Thymus (tissue), 11 donors: ENCODE data around the gene CCNI. TPM values are rescaled to one million over a fixed set of nuclear protein-coding genes. Genes with fewer than 3 reads are reported as not detected.
"Not testable (repeated sequence)": the region's sequence is repeated elsewhere in the genome, so short reads cannot be mapped to it uniquely, and the experiment has no call there.

Experiments used
- DNase-seq, 9 donors: peaks; one replicate each; pipeline ENCODE4 v3.0.0-alpha.2; 2013; ENCODE audit warnings: low spot score in 9 of 9, low read depth in 6 of 9, missing footprints in 1 of 9
- H3K27ac ChIP-seq, 2 donors: one replicate each; pipeline ENCODE4 v1.5.1; 2013; ENCODE audit warnings: control low read depth in 1 of 2, low read depth in 1 of 2, low read length in 1 of 2, mild to moderate bottlenecking in 1 of 2, moderate library complexity in 1 of 2
- H3K27me3 ChIP-seq, 2 donors: one replicate each; pipeline ENCODE4 v1.5.1; 2013; ENCODE audit warnings: low read length in 1 of 2; ENCODE audit not compliant: control insufficient read depth in 2 of 2, insufficient read depth in 1 of 2
- H3K36me3 ChIP-seq, 2 donors: one replicate each; pipeline ENCODE4 v1.5.1; 2013; ENCODE audit warnings: low read length in 1 of 2, mild to moderate bottlenecking in 1 of 2, moderate library complexity in 1 of 2; ENCODE audit not compliant: control insufficient read depth in 2 of 2, insufficient read depth in 2 of 2
- H3K4me1 ChIP-seq, 2 donors: one replicate each; pipeline ENCODE4 v1.5.1; 2013; ENCODE audit warnings: low read length in 2 of 2; ENCODE audit not compliant: control insufficient read depth in 2 of 2, insufficient read depth in 2 of 2
- H3K4me3 ChIP-seq, 2 donors: one replicate each; pipeline ENCODE4 v1.5.1; 2013; ENCODE audit warnings: low read length in 2 of 2, control low read depth in 1 of 2, mild to moderate bottlenecking in 1 of 2
- H3K9me3 ChIP-seq, 2 donors: one replicate each; pipeline ENCODE4 v1.5.1; 2013; ENCODE audit warnings: low read length in 1 of 2, mild to moderate bottlenecking in 1 of 2; ENCODE audit not compliant: control insufficient read depth in 2 of 2, insufficient read depth in 1 of 2
- WGBS: extraction: QIAGEN DNeasy Blood & Tissue Kit; methylation state at CpG from one replicate; pipeline ENCODE4 v1.1.7; 2013; 5-methylcytosine and 5-hydroxymethylcytosine counted together
- polyA plus RNA-seq: library from polyadenylated mRNA; stranded (reverse); fragments of 200-250 nt; gene quantifications from one replicate; pipeline ENCODE4 v1.2.3, GENCODE V29; 2013
- total RNA-seq: library from RNA; stranded (reverse); fragments of 120-200 nt; gene quantifications from one replicate; pipeline ENCODE4 v1.2.4, GENCODE V29; 2013
- donor health status: healthy.

The CCNI gene
- total and polyA plus RNA-seq, 2 donors, result 112 to 223 TPM

DNA sequence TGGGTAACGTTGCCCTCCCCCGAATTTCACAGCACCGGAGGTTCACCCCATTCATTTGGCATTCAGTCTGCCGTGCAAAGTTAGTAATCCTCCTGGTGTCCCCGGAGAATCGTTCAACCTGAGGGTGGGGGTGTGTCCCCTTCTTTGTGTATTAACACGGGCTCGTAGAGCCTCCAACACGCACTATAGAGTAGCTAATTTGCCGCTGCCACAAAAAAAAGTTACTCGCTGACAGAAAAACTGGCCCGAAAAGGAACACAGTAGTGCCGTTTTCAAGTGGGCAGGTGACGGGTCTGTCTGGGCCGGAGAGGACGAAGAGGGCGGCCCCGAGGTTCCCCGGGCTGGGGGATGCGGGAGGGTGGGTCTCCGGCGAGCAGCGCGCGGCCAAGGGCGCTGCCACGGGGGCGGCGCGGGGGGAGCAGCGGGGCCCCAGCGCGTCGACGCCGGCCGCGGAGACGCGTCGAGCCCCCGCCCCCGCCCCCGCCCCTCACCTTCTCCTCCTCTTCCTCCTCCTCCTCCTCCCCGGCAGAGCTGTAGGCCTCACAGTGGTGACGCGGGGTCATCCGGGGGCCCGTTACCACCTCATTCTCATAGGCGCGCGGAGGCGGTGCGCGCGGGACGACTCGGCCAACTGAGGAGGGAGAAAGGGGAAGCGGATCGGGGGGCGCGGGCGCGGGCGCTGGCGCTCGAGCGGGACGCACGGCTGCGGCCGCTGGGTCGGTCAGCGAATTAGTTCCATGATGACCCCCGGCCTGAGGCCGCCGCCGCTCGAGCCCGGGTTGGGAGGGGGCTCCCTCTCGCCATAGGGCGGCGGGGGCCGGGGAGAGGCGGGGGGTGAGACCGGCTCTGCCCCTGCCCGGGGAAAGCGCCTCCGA lies 571 bp downstream of the CCNI start:
- Histone ChIP-seq H3K4me1 (peaks cover 13 to 14% of the 10 kb centered on the region in 2 donors), H3K27me3 (no peaks in the 10 kb centered on the region), H3K27ac (peak overlapping the region; percentile 96 to 99), H3K36me3 (peaks cover 0 to 5% of the 10 kb centered on the region in 2 donors), H3K9me3 (no peaks in the 10 kb centered on the region), H3K4me3 (peak overlapping the region; percentile 79 to 99)
- peak in 8 of 9 donors; percentile 51 to 91 (median 78) for DNase-seq
- WGBS, result under 1% methylated on average over 89 of the region's 89 CpGs

DNA sequence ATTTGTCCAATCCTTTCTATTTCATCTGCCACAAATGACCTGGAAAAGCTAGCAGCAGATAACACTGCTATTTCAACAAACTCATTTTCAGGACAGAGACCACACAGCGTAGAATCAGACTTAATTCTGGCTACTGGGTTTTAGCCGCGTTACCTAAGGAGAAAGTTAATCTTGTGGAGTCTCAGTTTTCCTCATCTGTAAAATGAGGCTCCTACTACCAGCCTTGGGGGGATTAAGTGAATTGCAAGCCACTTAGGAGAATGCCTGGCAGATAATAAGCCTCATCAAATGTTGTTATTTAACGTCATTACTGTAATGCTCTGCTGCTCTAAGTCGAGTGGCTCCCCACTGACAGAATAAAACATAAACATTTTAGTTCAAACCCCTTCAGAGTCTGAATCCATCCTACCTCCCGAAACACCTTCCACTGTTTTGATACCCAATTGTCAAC lies 1.4 kb downstream of the CCNI start:
- peak overlapping the region; percentile 91 to 96 for H3K27ac ChIP-seq
- WGBS, result 14% methylated on average over 6 of the region's 6 CpGs
- no peaks in the 10 kb centered on the region for H3K27me3 ChIP-seq
- no peaks in the 10 kb centered on the region for H3K9me3 ChIP-seq
- H3K4me1 ChIP-seq, result peaks cover 13 to 14% of the 10 kb centered on the region in 2 donors
- peak overlapping the region; percentile 79 to 99 for H3K4me3 ChIP-seq
- peaks cover 0 to 9% of the 10 kb centered on the region in 2 donors for H3K36me3 ChIP-seq
- DNase-seq, result peak in 1 of 9 donors; percentile 28

DNA sequence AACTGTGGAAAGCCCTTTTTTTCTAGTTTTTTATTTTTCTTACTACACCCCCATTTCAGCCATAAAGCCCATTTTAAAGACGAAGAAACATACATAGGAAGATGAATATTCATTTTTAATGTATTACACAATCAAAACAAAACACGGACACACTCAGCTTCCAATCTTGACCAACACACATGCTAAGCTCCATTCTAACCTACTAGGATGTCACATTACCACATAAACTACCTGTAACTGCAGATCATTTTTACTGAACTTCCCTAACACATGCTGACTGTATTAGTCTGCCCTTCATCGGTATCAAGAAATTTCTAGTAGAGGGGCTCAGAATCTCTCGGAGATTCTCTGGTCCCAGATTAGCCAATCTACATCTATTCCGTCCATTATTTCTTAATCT lies 1.8 kb downstream of the CCNI start:
- Histone ChIP-seq H3K4me3 (peak overlapping the region; percentile 79 to 99), H3K9me3 (no peaks in the 10 kb centered on the region), H3K36me3 (peaks cover 0 to 9% of the 10 kb centered on the region in 2 donors), H3K4me1 (peaks cover 13 to 14% of the 10 kb centered on the region in 2 donors), H3K27me3 (no peaks in the 10 kb centered on the region), H3K27ac (peak overlapping the region in 1 of 2 donors; percentile 91)
- WGBS, result 22% methylated on average over 5 of the region's 5 CpGs
- peak in 1 of 9 donors; percentile 17 for DNase-seq

DNA sequence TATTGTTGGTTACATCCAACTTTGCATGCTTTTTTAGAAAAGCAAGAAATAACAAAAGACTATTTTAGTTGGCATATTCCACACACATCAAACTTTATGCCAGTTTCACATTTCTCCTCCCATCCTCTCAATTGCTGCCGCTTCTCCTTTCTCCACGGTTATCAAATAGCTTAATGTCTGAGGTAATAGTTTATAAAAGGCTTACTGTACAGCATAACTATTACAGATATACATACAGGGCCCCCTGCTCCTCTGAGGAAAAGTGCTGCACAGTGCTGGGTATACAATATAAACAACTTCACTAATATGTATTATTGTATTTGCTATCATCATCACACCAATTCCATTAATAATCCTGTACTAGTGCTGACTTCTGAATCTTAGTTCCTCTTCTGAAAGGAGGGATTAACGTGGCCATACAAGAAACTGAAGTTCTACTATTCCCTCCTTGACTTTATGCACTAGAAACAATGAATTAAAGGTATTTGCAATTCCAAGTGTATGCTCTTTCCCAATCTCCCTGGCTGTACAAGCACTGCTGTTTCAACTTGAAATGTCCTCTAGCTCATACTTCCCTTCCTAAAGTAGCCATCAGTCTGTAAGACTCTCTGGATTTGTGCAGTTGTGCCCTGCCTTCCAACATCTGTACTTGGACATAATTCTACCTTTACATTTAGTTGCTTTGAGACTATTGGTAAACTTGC lies 2.5 kb downstream of the CCNI start:
- no peak for DNase-seq
- 13% methylated on average over 3 of the region's 3 CpGs for WGBS
- Histone ChIP-seq H3K36me3 (peaks cover 0 to 9% of the 10 kb centered on the region in 2 donors), H3K27me3 (no peaks in the 10 kb centered on the region), H3K4me3 (peak overlapping the region; percentile 79 to 99), H3K27ac (peak overlapping the region in 1 of 2 donors; percentile 30), H3K9me3 (no peaks in the 10 kb centered on the region), H3K4me1 (peaks cover 13 to 14% of the 10 kb centered on the region in 2 donors)

DNA sequence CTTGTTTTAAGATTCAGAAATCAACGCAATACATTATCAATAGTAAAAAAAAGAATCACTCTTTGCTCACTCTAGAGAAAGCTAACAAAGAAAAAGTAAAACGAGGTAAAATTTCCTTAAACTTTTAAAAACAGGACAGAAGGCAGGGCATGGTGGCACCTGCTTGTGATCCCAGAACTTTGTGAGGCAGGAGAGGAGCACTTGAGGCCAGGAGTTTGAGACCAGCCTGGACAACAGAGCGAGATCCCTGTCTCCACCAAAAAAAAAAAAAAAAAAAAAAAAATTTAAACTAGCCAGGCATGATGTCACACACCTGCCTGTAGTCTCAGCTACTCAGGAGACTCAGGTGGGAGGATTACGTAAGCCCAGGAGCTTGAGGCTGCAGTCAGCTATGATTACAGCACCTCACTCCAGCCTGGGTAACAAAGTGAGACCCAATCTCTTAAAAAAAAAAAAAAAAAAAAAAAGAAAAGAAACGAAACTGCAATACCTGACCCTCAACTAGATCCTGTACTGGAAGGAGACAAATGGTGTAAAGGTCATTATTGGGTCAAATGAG lies 3.5 kb downstream of the CCNI start:
- Histone ChIP-seq H3K36me3 (peaks cover 0 to 11% of the 10 kb centered on the region in 2 donors), H3K9me3 (no peaks in the 10 kb centered on the region), H3K27me3 (no peaks in the 10 kb centered on the region), H3K4me1 (peaks cover 8 to 10% of the 10 kb centered on the region in 2 donors), H3K4me3 (peak overlapping the region in 1 of 2 donors; percentile 9), H3K27ac (peak overlapping the region in 1 of 2 donors; percentile 31)
- 77% methylated on average over 5 of the region's 5 CpGs for WGBS
- DNase-seq, result peak in 2 of 9 donors; percentile 11 to 37

DNA sequence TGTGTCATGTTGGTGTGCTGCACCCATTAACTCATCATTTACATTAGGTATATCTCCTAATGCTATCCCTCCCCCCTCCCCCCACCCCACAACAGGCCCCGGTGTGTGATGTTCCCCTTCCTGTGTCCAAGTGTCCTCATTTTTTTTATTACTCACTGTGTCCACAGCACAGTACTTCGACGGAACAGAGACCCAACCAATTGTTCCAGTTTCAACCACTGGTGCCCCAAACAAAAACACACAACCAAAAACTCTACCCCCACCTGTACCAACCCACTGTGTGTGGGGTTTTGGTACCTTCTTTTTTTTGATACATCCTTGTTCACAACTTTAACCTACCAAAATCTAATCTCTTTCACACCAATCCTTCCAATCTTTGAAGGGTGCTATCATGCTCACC lies 6.3 kb downstream of the CCNI start:
- not testable (repeated sequence) for H3K27ac ChIP-seq, DNase-seq
- 85% methylated on average over 3 of the region's 3 CpGs for WGBS

DNA sequence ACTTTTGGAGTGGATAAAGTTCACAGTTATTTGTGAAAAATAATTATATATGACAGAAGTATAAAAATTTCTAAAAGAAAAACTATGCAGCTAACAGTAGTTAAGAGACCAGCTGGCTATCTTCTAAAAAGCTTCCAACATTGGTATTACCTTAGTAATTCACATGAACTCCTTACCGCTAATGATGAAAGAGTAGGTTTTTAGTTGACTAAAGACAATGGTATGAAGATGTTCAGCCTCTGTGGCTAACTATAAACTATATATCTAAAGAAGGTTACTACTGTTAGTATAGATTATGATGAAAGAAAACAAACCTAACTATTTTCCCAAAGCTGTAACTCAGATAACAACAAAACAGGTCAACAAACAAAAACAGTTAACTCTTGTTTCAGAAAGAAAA lies 10.4 kb downstream of the CCNI start:
- WGBS, result 97% methylated on average over 1 of the region's 1 CpG
- no peaks in the 10 kb centered on the region for H3K4me1 ChIP-seq
- H3K36me3 ChIP-seq, result peaks cover 19 to 55% of the 10 kb centered on the region in 2 donors

More for the DNA sequence above, 6.3 kb downstream of the CCNI start:
- not testable (repeated sequence) for H3K9me3 ChIP-seq, H3K27me3 ChIP-seq, H3K4me3 ChIP-seq, H3K4me1 ChIP-seq
- H3K36me3 ChIP-seq, result peaks cover 10 to 27% of the 10 kb centered on the region in 2 donors

DNA sequence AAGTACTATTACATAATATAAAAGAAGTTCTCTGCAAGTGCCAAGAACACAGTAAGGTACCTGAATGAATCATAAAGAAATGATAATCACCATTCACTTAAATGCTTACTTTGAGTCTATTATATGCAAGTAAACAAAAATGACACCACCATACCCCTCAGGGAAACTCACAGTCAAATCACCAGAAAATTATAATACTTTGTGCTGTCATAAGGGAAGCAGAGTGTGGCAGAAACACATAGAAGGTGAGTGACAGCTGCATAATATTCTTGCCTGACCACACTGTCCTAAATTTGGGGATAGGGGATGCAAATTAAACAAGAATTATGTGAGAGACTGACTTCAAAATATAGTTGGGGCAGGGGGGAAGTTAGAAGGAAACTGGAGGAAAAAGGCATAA lies 12.9 kb downstream of the CCNI start:
- no peak for DNase-seq
- Histone ChIP-seq H3K36me3 (peaks cover 21 to 60% of the 10 kb centered on the region in 2 donors), H3K9me3 (no peaks in the 10 kb centered on the region), H3K27ac (no peak overlapping the region), H3K4me3 (no peak overlapping the region), H3K4me1 (no peaks in the 10 kb centered on the region), H3K27me3 (no peaks in the 10 kb centered on the region)

More for the DNA sequence above, 10.4 kb downstream of the CCNI start:
- Histone ChIP-seq H3K9me3 (no peaks in the 10 kb centered on the region), H3K27ac (no peak overlapping the region), H3K27me3 (no peaks in the 10 kb centered on the region), H3K4me3 (no peak overlapping the region)
- DNase-seq, result no peak
